A375 (cell line): ENCODE data around the gene GAPDHS. TPM values are rescaled to one million over a fixed set of nuclear protein-coding genes. Genes with fewer than 3 reads are reported as not detected.

ENCODE experiments used
- total RNA-seq: library from RNA; depleted of rRNA; stranded (reverse); fragments of >200 nt; shearing (Covaris generic); gene quantifications from 2 replicates; pipeline ENCODE4 v1.2.3, GENCODE V29; 2014; rRNA removed

Gene GAPDHS
- not detected in 2 replicates for total RNA-seq

DNA sequence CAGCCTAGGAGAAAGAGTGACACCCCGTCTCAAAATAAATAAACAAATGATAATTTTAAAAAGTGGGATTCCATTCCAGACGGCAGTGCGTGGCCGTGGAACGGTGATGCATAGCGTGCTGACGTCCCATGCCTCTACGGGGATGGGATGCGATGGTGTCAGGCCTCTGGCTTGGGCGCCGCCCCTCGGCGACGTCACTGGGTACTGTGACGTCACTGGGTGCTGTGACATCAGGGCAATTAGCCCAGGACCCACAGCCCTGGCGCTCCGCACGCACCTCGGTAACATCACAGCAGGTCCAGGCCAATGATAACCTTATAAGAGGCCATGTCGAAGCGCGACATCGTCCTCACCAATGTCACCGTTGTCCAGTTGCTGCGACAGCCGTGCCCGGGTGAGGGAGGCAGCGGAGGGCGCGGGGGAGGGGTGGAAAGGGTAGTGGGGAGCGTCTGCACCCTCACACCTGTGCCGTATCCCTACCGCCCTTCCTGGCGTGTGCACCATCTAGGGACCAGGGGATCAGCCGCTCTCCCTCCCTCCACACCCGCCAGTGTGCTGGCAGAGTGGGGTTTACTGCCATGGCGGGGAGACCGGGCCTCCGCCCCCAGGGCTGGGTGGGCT, at the start of gene GAPDHS:
Gene GAPDHS (plus strand): TSS at position 256 of the 621 bp plus-strand sequence. CDS start 72 bp downstream, at position 328.

DNA sequence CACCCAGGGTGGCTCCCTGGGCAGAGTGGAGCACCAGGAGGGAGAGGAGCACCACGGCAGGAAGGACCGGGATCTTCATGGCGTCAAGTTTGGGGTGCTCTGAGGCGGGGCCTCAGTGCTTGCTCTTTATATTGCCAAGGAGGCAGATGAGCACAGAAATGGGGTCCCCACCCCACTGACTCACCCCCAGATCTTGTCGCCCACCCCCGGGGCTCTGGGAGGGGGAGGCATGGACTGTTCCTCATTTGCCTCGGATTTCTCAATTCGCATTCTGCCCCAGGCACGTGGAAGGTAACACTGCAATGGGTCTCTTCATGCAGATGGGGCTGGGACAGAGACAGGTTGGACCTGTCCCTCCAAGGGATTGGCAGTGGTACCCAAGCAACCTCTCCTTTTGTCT, 42.9 kb upstream of the GAPDHS start, which contains the start of gene KRTDAP:
Gene KRTDAP (minus strand): TSS at position 101 of the 400 bp plus-strand sequence. CDS start 22 bp downstream, at position 79.

DNA sequence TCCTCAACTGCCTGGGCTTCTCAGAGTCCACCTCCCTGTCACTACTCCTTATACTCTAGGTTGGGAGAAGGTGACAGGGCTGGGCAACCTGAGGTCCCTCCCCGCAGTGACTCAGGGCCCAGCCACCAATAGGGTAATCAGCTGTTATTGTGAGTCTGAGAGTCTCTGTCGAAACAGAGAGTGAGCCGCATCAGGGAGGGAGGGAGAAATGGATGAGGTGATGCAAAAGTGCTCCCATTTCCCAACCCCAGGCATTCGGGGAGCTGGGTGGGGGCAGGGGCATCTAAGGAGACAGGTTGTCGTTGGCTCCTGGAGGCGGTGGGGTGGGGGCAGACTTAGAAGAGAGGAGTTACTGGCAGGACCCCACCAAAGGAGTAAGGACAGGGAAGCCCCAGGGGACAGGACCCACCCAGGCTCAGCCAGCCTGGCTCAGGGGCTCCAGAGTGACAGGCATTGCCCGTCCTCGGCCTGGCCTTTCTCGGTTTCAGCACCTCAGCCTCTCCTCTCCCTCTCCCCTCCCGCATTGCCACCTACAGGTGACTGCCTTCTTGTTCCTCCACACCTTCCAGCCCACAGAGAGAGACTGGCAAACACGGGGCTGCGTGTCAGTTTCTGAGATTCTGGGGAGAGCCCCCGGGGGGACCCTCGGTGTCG, 19.5 kb upstream of the GAPDHS start, which contains the start of gene DMKN:
Gene DMKN (minus strand): TSS at position 22 of the 654 bp plus-strand sequence. CDS start 174 bp downstream, outside the sequence.

DNA sequence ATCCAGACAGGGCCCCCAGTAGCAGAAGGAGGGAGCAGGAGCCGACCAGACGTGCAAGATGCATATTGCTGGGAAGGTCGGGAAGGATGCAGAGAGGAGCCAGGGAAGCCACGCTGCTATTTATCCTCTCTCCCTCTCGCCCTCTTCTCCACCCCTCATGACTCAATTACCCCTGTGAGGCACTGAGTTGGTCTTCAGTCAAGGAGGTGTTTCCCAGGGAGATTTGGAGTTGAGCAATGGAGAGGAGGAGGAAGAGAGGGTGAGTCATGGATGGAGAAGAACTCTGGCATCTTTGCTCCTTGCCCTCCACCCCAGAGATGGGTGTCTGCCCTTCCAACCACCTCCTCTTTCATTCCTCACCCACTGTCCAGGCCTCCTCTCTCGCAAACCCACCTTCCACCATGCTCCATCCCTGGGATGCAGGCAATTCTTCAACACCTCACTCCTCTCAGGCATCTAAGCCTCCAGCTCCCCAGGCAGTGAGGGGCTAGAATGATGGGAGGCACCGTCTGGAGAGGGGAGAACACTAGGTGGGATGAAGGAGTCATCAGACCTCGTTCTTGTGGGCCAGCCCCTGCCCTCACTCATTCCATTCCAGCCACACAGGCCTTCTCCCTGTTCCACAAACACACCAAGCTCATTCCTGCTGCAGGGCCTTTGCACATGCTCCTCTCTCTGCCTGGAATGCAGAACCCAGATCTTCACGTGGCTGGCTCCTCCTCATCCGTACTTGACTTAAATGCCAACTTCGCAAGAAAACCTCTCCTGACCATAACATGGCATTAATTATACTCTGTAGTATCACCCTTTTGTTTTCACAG, 4.8 kb upstream of the GAPDHS start, which contains the start of gene SBSN:
Gene SBSN (minus strand): TSS at position 94 of the 821 bp plus-strand sequence. CDS start 30 bp downstream, at position 64.

DNA sequence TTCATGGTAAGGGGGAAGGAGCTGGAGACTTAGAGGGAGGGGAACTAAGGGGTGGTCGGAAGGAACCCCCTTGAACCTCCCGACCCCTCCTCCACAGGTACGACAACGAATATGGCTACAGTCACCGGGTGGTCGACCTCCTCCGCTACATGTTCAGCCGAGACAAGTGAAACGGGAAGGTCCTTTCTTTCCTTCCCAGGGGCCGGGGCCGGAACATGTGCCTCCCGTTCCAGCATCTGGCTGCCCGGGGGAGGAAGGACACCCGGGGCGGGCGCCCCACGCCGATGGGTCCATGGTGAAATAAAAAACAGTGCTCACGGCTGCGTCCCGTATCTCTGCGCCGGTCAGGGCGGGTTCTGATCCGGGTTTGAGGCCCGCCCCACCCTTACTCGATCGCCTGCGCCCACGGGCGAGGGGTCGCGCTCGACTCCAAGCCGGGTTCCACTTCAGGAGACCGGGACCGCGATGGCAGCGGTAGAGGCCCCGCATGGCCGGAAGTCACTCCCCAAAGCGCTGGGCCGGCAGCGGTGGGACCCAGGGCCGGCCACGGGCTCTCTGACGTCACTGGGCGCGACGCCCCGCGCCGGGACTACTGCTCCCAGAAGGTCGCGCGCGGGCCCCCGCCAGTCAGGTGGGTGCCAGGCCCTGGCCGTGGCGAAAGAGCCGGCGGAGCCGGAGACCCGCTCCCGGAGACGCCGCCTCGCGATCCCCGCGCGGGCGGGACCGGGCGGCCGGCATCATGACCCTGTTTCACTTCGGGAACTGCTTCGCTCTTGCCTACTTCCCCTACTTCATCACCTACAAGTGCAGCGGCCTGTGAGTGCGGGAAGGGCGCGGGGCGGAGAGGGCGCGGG, 12.0 kb downstream of the GAPDHS start, which contains the start of gene TMEM147:
Gene TMEM147 (plus strand): TSS at position 626 of the 854 bp plus-strand sequence. CDS start 114 bp downstream, at position 740.

DNA sequence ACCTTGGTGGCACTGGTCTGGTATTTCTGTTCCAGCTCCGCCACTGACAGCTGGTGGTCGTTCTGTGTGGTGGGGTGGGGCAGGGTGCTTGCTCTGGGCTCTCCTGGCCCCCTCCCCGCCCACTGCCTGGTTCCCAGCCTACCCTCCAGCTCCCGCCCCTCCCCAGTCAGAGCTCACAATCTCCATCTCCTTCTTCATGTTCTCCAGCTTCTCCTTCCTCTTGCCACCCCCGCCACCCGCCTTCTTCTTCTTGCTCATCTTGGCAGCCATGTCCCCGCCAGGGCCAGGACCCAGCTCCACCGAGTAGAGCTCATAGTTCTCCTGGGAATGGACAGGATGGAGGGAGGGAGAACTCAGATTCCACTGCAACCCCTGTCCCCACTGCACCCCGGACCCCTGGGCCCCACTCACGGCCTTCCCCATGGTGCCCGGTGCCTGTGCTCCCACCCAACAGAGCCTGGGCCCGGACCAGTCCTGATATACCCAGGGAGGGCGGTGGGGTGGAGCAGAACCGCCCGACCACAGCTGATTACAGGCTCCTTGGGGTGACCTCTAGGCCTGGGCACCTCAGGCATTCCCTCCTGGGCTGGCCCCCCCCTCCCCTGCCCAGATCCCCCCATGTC, 30.1 kb downstream of the GAPDHS start, which contains the start of gene ATP4A:
Gene ATP4A (minus strand): TSS at position 452 of the 623 bp plus-strand sequence. CDS start 29 bp downstream, at position 423.

DNA sequence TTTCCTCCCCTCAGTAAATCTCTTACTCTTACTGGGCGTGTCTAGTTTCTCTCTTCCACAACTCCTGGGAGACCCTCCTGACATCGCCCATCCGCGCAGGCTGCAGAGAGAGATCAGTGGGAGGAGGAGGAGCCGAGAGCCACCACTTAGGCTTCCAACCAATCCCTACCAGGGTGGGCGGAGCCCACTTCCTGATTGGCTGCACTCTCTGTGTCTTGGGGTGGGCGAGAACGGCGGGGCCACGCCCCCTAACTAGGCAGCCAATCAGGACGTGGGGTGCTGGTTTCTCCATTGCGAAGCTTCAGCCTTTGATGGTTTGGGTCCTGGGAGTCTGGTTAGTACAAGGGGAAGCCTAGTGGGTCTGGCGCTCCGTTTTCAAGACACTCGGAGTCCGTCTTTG, 52.6 kb downstream of the GAPDHS start, which contains the start of gene PMIS2:
Gene PMIS2 (plus strand): TSS at position 326 of the 400 bp plus-strand sequence. CDS start 87 bp downstream, outside the sequence.

Other genes with a start within 250 kb of the GAPDHS start
- gene MAG, start 241.3 kb upstream of the GAPDHS start, total RNA-seq = 1.3 TPM in 1 of 2 replicates, not detected in the other
- gene CD22, start 204.3 kb upstream of the GAPDHS start, total RNA-seq = 8.2 and 11.6 TPM in 2 replicates
- gene FFAR1, start 185.6 kb upstream of the GAPDHS start, total RNA-seq = 0.16 TPM in 1 of 2 replicates, not detected in the other
- gene FFAR3, start 175.0 kb upstream of the GAPDHS start, total RNA-seq = not detected in 2 replicates
- gene GPR42, start 162.4 kb upstream of the GAPDHS start, total RNA-seq = not detected in 2 replicates
- not detected in 2 replicates for gene FFAR2, start 85.2 kb upstream of the GAPDHS start, total RNA-seq
- gene KRTDAP, start 43.0 kb upstream of the GAPDHS start, total RNA-seq = not detected in 2 replicates
- gene DMKN, start 19.8 kb upstream of the GAPDHS start, total RNA-seq = 16.5 and 24.2 TPM in 2 replicates
- 0.05 TPM in 1 of 2 replicates, not detected in the other for gene SBSN, start 5.1 kb upstream of the GAPDHS start, total RNA-seq
- 126 and 129 TPM in 2 replicates for gene TMEM147, start 12.2 kb downstream of the GAPDHS start, total RNA-seq
- not detected in 2 replicates for gene ATP4A, start 30.2 kb downstream of the GAPDHS start, total RNA-seq
- not detected in 2 replicates for gene PMIS2, start 52.7 kb downstream of the GAPDHS start, total RNA-seq
- gene HAUS5, start 79.3 kb downstream of the GAPDHS start, total RNA-seq = 45.8 and 47.4 TPM in 2 replicates
- gene RBM42, start 95.6 kb downstream of the GAPDHS start, total RNA-seq = 86.8 and 95.1 TPM in 2 replicates
- 0.88 and 1.1 TPM in 2 replicates for gene ETV2, start 108.3 kb downstream of the GAPDHS start, total RNA-seq
- gene COX6B1, start 114.9 kb downstream of the GAPDHS start, total RNA-seq = 327 and 328 TPM in 2 replicates
- gene UPK1A, start 133.1 kb downstream of the GAPDHS start, total RNA-seq = not detected in 2 replicates
- gene ZBTB32, start 171.1 kb downstream of the GAPDHS start, total RNA-seq = not detected in 2 replicates
- gene KMT2B, start 184.5 kb downstream of the GAPDHS start, total RNA-seq = 14.4 and 20.0 TPM in 2 replicates
- gene IGFLR1, start 209.0 kb downstream of the GAPDHS start, total RNA-seq = 3.6 and 6.8 TPM in 2 replicates
- gene U2AF1L4, start 212.0 kb downstream of the GAPDHS start, total RNA-seq = 22.6 and 23.4 TPM in 2 replicates
- gene PSENEN, start 212.2 kb downstream of the GAPDHS start, total RNA-seq = 35.6 and 40.4 TPM in 2 replicates
- gene LIN37, start 215.1 kb downstream of the GAPDHS start, total RNA-seq = 7.4 and 12.7 TPM in 2 replicates
- gene HSPB6, start 223.6 kb downstream of the GAPDHS start, total RNA-seq = 0.40 TPM in 1 of 2 replicates, not detected in the other
- gene PROSER3, start 224.7 kb downstream of the GAPDHS start, total RNA-seq = 9.5 and 10.8 TPM in 2 replicates
- gene ARHGAP33, start 242.1 kb downstream of the GAPDHS start, total RNA-seq = 3.3 and 9.8 TPM in 2 replicates